HG03135 (cell line): ENCODE data around the gene AMBP.

Experiments
- ATAC-seq: cut with Tn5 transposase; IDR thresholded peaks from one replicate; pipeline ENCODE4 v1.9.1; 2021; ENCODE audit warnings: mild to moderate bottlenecking, moderate library complexity; ENCODE audit not compliant: unreplicated experiment

Gene AMBP

DNA sequence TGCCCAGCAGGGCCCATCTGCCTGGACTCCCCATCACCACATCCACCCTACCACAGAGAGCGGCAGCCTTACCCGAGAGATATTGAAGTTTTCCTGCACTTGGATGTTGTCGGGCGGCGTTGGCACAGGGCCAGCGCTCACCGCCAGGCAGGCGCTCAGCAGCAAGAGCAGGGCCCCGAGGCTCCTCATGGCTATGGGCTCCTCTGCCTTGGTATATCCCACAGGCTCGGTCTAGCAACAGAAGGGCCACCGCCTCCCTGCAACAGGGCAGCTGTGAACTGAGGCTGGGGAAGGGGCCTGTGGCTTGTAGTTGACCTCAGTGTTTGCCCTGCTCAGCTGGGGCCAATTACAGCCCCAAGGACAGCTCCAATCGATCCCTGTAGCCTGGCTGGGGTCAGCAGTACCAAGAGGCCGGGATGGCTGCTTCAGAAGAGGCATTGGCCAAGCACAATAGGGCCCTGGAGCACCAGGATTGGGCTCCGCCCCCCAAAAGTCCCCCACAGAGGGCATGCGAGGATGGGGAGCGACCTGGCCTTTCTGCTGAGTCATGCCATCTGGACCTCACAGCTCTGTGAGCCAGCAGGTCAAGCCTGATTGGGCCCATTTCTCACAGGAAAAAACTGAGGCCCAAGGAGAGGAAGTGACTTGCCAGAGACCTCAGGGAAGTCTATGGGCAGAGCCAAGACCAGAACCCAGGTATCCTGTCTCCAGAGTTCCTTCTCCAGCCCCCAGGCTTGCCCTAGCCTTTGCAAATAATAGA is at the start of gene AMBP:
AMBP (minus strand) TSS at position 280 of the 760 bp plus-strand sequence; CDS start at position 189, 91 bp downstream.
- no peak for ATAC-seq

DNA sequence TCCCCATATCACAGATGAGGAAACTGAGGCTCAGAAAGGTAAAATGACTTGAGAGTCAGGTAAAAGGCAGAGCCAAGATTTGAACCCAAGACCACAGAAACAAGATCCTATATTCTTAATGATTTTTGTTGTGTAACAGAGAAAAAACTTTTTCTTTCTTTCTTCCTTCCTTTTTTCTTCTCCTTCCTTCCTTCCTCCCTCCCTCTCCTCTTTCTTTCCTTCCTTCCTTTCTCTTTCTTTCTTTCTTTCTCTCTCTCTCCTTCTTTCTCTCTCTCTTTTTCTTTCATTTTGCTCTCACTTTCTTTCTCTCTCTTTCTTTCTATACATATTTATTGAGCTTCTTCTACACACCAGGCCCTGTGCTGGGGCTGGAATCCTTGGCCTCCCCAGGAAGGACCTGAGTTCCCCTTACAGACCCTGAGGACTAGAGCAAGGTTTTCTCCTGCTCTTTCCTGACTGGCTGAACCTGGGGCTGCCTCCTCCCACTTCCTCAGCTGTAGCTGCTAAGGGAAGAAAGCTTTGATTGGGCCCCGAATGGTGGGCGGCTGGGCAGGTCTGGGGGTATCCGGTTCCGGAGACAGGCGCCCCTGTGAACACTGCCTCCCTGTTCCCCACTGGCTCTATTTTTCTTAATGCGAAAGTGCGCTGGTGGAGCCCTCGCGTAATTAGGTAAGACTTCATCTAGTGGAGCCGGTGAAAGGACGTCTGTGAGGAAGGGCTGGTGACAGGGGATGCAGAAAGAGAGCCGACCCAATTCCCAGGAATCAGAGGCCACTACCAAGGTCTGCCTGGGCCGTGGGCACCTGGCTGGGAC is 48.4 kb upstream of the AMBP start:
- no peak for ATAC-seq

DNA sequence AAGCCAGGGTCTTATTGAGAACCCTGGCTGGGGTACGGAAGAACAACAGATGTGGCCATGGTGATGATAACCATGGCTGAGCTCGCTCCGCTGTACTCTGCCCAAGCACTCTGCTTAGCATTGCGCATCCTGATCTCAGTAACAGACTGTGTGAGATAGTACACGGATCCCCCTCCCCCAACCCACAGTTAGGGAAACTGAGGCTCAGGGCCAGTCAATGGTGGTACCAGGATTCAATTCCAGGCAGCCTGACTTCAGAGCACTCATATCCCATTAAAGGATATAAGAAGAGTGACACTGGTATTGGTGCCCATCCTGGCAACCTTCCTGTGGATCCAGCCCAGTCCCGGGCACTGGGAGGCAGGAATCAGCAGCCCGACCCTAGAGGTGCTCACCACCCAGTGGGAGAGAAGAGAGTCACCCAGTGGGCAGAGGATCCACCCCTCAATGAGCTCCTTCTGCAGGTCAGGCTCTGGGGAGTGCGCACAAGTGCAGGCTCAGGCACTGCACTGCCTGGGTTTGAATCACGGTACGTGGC is 47.4 kb upstream of the AMBP start:
- no peak for ATAC-seq

- no peak for ATAC-seq
Observed at GRCh38 chr9:114124666-114125475, 46.8 kb upstream of the AMBP start.

DNA sequence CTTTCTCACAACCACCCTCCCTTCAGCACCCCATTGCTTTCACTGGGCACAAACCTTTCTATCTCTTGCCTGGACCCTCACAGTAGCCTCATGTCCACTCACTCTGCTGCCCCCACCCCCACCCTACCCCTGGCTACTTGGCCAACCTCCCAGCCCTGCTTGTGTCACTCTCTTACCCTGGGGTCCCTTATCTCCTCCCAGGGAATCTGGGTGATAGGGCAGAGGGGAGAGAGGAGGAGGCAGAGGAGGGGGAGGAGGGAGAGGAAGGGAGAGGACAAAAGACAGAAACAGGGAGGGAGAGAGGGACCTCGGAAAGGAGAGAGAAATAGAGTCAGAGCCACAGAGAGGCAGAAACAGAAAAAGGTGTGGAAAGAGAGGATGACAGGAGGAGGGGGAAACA is 46.0 kb upstream of the AMBP start:
- ATAC-seq: no peak

DNA sequence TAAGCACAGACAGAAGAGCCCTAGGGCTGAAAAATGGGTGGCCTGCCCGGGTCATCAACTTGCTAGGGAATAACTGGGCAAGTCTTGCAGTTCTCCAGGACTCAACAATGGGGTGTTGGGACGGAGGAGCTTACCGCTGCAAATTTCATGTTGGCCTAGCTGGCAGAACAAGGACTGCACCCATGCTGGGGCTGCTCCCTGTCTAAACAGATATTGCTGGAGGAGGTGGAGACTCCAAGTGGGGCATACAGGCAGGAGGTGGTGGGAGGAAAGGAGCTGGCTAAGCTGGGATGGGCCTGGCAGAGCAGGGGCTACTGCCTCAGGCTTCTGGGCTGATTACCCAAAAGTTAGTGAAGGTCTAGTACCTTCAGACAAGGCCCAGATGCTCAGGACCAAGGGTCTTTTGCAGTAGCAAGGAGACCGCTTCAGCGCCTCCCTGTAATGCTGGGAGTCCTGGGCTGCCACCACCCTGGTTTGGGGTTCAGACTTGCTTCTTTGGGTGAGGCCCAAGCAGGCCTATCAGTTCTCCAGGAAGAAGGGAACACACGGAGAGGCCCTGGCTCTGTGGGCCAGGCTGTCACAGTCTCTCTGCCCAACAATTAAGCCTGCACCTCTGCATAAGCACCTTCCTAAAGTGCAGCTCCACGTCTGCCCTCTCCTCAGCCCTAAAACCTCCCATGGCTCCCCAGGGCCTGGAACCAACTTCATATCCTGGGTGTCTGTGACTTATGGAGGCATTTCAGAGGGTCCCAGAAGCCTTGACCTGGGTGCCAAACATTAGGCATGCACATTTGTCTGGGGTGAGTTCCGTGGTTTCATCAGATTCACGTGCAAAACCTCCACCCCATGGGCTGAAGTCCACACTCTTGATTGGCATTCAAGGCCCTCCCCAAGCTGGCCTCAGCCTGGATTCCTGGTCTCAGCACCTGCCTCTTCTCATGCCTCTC is 45.2 kb upstream of the AMBP start:
- ATAC-seq: no peak

DNA sequence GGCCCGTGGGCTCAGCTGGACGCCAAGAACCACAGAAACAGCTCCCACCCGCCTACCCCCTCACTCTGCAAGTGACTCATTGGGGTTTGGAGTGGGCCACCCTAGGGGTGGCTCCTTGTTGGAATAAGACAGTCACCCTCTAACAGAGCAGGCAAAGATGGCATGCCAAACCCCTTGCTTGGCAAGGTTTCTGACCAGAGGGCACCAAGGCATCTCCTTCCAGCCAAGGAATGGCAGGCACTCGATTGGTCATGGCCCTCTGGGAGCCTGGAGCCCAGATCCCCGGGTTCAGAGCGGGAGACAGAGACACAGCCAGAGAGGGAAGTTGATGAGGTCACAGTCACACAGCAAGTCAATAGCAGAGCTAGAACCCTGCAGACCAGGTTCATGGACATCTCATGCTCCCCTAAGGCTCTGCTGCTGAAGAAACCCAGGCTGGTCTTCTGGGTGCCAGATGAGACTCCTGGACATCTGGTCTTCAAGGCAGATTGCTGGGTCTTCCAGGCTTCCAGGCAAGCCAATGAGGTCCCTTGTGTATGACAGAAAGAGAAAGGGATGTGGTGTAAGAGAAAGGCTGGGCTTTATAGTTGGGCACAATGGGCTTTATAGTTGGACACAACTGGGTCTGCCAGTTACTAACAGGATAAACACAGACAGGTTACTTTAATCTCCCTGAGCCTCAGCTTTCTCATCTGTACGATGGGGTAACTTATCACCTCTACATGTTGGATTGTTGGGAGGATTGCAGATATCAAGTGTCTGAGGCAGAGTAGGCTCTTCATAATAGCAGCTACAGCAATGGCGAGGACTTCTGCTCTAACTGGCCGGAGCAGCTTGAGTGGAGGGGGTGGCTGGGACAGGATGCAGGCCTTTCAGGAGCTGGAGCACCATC is 44.3 kb upstream of the AMBP start:
- no peak for ATAC-seq

DNA sequence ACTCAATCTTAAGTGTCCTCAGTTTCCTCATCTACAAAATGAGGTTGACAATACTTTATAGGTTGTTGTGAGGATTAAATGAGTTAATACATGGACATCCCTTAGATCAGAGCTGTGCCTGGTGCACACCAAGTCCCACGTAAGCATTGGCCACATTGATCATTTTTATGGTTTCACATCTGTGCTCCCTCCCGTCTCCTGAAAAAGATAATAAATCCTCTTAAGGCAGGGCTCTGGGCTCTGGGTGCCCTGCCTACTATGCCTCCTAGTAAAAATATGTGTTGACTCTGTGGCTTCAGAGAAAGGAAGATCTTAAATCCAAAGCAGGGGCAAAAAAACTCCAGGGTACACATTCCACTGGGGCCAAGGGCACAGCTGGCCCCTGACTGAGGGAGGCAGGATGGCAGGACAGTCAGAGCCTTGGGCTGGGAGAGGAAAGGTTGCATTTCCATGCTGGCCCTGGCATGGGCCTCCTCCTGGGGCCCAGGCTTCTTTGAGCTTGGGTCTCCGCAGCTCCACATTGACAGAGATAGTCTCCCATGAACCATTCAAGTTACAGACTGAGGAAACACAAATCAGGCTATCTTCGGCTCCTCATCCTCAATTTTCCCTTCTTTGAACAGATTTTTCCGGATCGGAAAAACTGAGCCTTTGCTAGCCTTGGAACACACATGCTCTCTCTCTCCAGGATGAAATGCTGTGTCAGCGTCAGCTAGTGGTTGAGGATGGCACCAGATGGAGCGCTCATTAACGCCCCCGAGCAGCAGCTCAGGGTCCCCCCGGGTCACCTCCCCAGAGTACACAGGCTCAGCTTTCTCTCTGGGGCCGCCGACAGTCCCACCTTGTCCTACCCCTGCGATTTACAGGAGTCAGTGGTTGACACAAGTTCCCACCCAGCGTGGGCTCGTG is 43.4 kb upstream of the AMBP start:
- ATAC-seq: no peak

DNA sequence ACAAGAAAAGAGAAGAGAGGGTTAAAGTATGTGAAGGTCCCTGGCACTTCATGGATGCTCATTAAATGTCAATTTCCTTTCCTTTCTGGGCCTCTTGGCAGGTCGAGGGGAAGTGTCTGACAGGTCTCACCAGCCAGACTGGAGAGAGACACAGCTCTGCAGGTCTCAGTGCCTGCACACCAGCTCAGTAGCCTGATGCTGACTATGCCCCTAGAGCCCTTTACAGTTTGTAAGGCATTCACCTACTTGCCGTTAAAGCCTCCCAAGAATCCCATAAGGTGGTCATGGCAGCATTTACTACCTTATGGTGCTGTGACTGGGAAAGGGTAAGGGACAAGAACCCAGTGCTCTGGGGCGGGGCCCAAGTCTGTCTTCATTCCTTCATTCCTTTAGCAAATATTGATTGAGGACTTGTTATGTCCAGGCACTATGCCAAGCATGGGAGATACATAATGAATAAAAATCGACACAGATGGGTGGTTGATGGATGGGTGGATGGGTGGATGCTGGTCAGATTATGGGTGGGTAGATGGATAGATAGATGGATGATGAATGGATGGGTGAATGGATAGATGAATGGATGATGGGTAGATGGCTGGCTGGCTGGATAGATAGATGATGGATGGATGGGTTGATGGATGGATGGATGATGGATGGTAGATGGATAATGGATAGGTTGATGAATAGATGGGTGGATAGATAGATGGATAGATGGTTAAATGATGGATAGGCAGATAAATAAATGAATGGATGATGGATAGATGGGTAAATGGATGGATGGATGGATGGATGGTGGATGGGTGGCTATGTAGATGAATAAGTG is 42.3 kb upstream of the AMBP start:
- no peak for ATAC-seq

DNA sequence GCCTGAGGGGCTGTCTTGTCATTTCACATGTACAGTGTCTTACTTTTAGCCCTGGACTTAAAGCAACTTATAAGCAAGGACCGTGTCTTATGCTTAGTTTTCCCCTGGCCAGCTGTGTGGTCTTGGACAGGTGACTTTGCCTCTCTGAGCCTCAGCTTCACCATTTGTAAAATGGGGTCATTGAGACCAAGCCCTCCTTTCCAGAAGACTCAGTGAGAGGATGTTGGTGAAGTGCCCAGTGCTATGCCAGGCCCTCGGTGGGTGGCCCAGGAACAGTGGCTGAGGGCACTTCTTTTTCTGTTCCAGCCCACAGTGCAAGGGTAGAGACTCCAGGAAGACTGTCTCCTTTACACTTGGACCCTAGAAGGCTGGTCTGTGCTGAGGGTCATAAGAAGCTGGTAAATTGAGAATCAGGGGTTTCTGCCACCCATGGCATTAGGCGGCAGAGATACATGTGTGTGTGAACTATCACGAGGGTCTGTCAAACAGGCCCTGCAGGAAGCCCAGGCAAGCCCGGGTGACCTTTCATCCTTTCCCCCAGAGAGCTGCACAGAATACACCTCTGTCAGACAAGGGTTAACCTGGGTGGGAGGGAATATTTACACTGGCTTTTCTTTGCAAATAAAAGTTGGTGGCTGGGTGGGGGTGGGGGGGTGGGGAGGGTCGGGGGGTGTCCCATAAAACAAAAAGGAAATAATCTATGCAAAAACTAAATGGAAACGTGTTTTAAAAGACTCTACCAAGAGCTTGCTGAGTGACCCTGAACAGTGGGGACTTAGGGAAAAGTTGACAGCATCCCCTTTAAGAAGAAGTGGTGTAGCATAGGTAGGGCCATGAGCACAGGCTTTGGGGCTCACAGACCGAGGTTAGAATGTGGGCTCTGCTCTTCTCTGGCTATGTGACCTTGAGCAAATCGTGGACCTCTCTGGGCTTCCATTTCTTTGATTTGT is 41.4 kb upstream of the AMBP start:
- no peak for ATAC-seq

GRCh38 chr9:114117996-114118830 is 40.1 kb upstream of the AMBP start:
- no peak for ATAC-seq

DNA sequence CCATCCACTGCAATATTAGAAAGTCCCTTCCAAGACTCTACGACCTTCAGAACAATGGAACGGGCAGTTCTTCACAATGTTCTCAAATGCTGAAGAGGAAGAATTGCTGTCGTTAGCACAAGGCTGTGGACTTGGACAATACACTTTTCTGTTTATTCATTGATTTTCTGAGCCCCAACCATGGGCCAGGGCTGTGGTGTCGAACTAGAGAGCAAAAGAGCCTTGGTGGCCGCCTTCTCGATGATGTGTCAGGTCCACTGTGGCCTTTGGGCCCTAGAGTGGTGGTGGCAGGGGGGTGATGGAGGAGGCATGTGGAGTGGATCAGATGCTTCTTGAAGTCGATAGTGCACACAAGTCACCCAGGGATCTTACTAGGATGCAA is 39.5 kb upstream of the AMBP start:
- ATAC-seq: no peak

- ATAC-seq: no peak
Observed at GRCh38 chr9:114116126-114116747, 38.1 kb upstream of the AMBP start.

- ATAC-seq: no peak
Observed at GRCh38 chr9:114115654-114116125, 37.6 kb upstream of the AMBP start.

- no peak for ATAC-seq
Observed at GRCh38 chr9:114114364-114114763, 36.3 kb upstream of the AMBP start.
